G401.6 (cell line): ENCODE measurements around the gene AKNAD1.

Experiments used
- FAIRE-seq: peaks from 2 replicates; lab custom pipeline; 2012; peaks lifted over from hg19 to GRCh38; lab: Jason Lieb, UNC

Gene AKNAD1

GRCh38 chr1:108780937-108781574 is 75.8 kb downstream of the AKNAD1 start:
- FAIRE-seq: no peak

GRCh38 chr1:108779455-108779854 is 77.4 kb downstream of the AKNAD1 start:
- no peak for FAIRE-seq

GRCh38 chr1:108777839-108778238 is 79.1 kb downstream of the AKNAD1 start:
- FAIRE-seq: no peak

GRCh38 chr1:108767708-108768107 is 89.2 kb downstream of the AKNAD1 start:
- FAIRE-seq: no peak

GRCh38 chr1:108767115-108767514 is 89.8 kb downstream of the AKNAD1 start:
- FAIRE-seq: no peak
